NCI-H526 treated with DMSO at 0.1 percent for 48 hours (cell line): ENCODE measurements around the gene ACHE.

ENCODE experiments used
- DNase-seq: peaks from one replicate; lab custom pipeline; 2025; lab: John Stamatoyannopoulos, UW

Gene ACHE

DNA sequence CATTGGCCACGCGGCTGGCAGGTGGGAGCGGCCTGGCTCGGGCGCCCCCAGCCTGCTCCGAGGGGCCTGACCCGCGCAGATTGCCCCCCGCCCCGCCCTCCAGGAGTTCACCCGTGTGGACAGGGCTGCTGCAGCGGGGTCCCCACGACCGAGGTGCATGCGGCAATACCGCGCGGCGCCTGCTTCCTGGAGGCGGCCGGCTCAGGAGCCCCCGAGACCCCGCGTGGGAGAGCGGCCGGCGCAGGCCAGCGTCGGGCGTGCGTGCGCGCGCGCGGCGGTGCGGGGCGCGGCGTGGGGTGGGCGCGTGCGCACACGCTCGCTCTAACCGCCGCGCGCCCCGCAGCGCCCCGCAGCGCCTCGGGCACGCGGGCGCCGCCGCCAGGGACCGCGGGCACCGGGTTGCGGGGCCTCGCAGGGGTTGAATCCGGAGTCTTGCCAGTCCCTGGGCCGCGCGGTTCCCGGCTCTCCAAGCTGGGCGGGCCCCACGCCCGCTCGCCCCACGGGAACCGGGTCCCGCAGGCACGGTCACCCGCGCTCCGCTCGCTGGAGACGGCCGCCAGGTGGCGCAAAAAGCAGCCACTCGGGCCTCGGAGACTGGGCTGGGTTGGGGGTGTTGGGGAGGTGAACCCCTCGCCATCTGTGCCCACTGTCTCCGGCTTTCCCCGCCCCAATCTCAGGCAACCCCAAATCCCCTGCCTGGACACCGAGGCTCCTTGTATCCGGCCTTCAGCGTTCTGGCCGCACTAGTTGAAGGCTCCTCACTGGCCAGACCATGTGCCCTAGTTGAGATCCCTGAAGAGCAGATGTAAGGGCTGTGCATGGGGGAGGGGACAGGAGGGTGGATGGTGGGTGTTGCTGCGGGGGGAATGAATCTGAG is 1.3 kb upstream of the ACHE start:
- no peak for DNase-seq

- DNase-seq, result no peak
Measured at GRCh38 chr7:100895956-100896731, 456 bp upstream of the ACHE start.

GRCh38 chr7:100894860-100895700 is 608 bp downstream of the ACHE start:
- no peak for DNase-seq

DNA sequence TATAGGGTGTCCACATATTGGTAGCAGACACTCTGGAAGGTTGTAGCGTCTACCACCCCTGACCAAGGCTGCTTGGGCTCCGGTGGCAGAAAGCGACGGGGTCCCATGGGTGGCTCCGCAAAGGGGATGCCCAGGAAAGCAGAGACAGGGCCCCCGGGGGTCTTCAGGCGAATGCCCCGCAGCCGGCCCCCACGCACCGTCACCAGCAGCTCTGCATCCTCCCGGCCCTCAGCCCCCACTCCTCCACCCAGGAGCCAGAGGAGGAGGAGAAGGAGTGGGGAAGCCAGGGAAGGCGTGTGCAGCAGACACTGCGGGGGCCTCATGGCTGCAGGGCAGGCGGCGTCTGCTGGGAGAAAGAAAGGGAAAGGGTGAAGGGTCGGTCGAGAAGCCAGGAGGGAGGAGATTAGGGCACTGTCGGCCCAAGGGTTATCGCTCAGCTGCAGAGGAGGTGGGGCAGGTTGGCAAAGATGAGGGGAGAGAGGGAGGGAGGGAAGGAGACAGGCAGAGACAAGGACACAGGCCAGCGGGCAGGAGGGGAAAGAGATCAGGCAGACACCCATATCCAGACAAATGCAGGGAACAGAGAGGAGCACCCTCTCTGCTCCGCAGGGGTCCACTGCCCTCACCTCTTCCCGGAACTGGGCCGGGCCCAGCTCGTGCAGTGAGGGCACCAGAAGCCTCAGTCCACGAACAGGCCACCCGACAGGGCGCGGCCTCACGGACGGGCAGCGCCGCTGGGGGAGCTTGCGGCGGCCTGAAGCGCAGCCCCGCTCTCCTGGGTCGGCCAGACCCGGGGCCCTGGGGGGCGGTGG is 1.6 kb downstream of the ACHE start:
- DNase-seq, result no peak

- no peak for DNase-seq
Measured at GRCh38 chr7:100893318-100893895, 2.3 kb downstream of the ACHE start.

DNA sequence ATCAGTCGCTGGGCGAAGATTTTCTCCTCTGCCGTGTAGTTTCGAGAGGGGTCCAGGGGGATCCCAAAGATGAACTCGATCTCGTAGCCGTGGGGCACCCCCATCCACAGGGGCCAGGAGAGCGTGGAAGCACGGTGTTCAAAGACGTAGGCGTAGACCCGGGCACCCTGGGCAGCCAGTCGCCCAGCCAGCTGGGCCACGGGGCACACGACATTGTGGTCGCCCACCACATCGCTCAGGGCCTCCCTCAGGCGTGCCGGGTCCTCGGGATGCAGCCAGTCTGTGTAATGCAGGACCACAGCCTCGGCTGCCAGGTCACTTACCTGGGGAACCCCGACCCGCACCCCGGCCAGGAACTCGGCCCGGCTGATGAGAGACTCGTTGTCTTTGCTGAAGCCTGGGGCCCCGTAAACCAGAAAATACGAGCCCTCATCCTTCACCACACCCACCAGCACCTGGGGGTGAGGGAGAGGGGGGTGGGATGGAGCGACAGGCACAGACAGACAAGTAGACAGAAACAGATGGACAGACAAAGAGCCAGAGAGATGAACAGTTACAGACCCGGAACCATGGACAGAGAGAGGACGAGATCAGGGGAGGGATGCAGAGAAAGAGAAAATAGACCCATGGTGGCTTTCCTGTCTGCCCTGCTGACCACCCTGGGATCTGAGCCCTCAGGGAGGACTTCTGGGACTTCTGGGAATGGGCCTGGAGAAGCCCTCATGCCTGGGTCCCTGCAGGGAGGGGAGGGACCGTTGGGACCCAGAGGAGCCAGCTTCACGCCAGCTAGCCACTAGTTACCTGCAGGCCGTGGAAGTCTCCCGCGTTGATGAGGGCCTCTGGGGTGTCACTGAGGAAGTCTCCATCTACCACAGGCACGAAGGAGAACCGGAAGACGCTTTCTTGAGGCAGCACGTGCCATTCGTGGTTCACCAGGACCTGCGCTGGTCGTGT is 3.0 kb downstream of the ACHE start:
- DNase-seq, result no peak

DNA sequence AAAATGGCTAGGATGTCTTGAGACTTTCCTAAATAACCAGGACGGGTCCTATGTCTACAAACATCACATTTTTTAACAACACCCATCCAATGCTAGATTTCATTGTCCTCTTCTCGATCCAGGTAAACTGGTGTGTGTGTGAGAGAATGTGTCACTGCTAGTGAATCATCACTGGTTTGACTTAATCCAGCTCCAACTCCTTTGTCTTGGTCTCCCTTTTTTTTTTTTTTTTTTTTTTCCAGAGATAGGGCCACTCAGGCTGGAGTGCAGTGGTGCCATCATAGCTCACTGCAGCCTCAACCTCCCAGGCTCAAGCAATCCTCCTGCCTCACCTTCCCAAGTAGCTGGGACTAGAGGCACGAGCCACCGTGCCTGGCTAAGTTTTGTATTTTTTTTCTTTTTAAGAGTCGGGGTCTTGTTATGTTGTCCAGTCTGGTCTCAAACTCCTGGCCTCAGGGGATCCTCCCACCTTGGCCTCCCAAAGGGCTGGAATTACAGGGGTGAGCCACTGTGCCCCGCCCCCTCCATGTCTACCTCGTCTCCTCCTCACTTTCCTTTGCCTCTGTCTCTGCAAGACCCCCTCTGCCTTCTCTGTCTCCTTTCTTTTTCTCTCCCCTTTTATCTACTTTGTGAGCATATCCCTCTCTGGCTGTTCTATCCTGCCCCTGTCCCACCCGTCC is 4.0 kb downstream of the ACHE start:
- DNase-seq, result no peak

- DNase-seq, result no peak
Measured at GRCh38 chr7:100890653-100891567, 4.8 kb downstream of the ACHE start.

DNA sequence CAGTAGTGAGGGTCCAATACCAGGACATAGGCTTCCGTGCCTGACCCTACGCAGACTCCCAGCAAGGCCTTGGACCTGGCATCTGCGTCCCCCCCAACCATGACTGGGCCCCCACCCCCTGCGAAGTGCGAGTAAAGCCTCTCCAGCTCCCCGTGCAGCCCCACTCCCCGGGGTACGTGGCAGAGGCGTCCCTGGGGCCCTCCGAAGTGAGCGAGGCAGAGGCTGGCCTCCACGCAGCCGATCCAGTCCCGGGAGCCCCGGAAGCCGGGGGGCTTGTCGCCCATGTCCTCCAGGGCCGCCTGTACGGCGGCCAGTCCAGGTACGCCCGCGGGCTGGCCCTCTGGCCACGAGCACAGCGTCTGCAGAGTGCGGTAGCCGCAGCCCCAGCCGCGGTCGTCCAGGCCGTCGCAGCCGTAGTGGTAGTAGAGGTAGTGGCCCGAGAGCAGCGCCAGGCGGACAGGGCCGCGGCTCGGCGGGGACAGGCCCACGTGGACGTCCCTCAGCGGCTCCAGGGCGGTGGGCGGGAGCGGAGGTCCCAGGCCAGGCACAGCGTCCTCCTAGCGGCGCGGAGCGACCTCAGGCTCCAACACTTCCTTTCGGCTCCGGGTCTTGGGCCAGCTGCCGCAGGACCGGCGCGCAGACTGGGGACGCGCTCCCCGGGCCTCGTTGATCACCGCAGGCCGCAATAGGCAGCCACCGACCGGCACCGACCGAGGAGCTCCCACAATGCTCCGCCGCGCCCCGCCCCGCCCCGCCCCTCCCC is 6.5 kb downstream of the ACHE start, which contains the start of gene UFSP1:
TSS of gene UFSP1 (minus strand) at position 728 of the 763 bp plus-strand sequence. CDS start at position 284, 444 bp downstream.
- DNase-seq, result peak; percentile 73

DNA sequence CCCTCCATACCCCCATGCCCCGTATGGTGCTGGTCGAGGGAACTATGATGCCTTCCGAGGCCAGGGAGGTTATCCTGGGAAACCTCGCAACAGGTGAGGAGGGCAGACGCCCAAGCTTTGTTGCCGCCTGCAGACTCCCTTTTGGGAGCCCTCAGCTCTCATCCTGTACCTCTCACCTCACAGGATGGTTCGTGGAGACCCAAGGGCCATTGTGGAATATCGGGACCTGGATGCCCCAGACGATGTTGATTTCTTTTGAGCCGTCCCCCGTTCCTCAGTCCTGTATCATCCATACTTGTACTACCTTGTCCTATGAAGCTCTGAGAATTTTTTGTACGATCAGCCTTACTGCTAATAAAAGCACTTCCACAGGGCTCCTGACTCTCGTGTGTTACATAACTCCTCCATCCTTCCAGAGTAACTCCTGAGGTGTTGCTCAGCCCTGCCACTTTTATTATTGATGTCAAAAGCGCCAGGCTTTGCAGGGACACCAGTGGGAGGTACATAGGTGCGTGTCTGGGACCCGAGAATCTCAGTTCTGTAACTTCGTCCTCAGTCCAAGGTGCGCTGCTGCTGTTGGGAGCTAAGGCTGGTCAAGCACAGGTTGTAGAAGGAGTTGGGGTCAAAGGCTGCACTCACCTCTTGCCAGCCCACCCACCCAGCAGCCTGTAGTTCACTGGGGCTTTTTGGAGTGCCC is 7.2 kb downstream of the ACHE start:
- DNase-seq, result no peak

DNA sequence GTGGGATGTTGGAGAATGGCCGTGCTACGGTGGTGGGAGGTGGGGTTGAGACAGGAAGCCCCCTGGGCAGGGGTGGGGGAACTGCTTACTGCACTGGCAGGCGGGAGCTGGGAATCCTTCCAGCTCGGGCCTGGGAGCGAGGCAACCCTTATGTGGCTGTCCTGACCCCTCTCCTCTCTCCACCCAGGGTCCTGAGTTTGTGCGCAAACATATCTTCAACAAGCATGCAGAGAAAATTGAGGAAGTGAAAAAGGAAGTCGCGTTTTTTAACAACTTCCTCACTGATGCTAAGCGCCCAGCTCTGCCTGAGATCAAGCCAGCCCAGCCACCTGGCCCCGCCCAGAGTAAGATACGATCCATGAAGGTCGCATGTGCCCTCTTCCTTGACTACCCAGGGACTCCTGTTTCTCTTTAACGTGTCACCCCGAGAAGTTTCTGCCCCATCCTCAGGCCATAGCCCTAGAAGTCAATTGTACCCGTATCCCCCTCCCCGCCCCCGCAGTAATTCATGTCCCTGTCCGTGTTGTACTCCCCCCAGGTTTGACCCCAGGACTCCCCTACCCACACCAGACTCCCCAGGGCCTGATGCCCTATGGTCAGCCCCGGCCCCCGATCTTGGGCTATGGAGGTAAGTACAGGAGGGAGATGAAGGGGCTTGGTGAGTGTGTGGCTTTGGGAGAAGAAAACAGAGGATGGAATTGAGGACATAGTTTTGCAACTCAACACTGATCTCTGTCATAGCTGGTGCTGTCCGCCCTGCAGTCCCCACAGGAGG is 8.0 kb downstream of the ACHE start:
- DNase-seq, result no peak

DNA sequence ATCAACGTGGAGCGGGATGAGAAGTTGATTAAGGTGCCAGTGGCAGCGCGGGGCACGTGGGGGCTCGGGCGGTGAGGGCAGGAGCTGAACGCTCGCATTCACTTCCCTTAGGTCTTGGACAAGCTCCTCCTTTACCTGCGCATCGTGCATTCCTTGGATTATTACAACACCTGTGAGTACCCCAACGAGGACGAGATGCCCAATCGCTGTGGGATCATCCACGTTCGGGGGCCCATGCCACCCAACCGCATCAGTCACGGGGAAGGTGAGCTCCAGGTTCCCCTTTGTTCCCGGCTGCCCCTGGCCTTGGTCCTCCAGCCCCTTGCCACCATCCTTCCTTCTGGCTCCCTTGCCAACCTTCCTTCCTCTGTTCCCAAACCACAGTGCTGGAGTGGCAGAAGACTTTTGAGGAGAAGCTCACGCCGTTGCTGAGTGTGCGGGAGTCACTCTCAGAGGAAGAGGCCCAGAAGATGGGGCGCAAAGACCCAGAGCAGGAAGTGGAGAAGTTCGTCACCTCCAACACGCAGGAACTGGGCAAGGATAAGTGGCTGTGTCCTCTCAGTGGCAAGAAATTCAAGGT is 8.7 kb downstream of the ACHE start:
- no peak for DNase-seq

DNA sequence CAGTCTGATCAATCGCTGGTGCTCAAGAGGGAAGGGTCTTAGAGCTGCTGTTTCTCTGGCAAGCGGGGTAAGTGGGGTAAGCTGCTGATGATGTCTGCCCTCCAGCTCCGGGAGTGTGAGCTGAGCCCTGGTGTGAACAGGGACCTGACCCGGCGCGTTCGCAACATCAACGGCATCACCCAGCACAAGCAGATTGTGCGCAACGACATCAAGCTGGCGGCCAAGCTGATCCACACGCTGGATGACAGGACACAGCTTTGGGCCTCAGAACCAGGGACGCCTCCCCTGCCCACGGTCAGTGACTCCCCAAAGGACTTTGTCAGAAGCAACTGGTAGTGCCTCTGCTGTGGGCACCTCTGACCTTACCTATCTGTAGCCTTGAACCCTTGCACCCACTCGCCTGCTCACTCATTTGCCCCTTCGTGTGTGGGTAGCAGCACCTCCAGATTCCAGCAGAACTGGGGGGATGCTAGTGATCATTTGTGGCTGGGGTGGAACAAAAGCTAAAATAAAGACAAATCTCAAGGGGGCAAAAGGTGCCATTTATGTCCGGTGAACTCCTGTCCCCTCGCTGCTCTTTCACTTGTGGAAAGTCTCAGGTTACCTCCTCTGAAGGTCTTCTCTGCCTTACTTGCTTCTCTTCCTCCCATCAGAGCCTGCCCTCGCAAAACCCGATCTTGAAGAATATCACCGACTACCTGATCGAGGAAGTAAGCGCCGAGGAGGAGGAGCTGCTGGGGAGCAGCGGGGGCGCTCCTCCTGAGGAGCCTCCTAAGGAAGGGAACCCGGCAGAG is 9.3 kb downstream of the ACHE start:
- DNase-seq, result no peak

DNA sequence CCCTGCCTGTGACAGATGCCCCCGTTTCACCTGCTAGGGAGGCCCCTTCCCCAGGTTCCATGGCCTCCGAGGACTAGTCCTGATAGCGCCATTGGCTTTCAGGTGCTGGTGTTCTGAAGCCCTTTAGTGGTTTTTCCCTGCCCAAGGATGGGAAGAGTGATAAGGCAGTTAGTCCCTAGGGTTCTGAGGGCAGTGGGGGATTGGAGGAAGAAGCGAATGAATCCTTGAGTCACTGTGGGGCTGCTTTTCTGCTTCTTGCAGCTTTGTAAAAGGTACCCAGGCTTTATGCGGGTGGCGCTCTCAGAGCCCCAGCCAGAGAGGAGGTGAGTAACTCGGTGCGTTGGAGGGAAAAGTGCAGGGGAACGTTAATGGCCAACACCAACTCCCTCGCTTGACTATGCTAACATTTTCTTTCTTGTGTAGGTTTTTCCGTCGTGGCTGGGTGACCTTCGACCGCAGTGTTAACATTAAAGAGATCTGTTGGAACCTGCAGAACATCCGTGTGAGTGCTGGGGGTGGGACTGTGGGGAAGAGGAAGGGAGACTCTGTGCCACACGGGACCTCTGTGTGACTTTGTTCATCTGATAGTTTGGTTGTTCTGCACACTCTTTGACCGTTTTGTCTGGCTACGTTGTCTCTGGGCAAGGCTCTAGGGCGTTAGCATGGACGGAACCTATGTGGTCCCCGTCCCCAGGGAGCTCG is 10.1 kb downstream of the ACHE start:
- no peak for DNase-seq
